Activated CD4-positive, alpha-beta T cell treated with anti-CD3 and anti-CD28 coated beads, Interleukin-2, amount 10 ng/mL, durations not matched to agents 7 days and 5 days (primary cell): ENCODE data around the gene SEPTIN5. TPM values are rescaled to one million over a fixed set of nuclear protein-coding genes. Genes with fewer than 3 reads are reported as not detected.
"Not testable (repeated sequence)": the region's sequence is repeated elsewhere in the genome, so short reads cannot be mapped to it uniquely, and the experiment has no call there.

ENCODE experiments used
- CTCF ChIA-PET: fragments of 350-600 bp; sonication (Branson Sonifier 250); formaldehyde crosslinking; loops from one replicate; lab custom pipeline; 2021; ENCODE audit warnings: antibody characterized with exemption; lab: Charles Lee
- POLR2A ChIA-PET: fragments of 350-600 bp; sonication (Branson Sonifier 250); formaldehyde crosslinking; loops from one replicate; lab custom pipeline; 2021; ENCODE audit warnings: antibody characterized with exemption; lab: Charles Lee
- DNase-seq: peaks from one replicate; pipeline ENCODE4 v3.0.0-alpha.2; 2020
- H3K27ac Mint-ChIP-seq: one replicate; pipeline ENCODE4 v1.8.0; 2021; ENCODE audit warnings: mild to moderate bottlenecking, moderate library complexity, mixed read lengths
- H3K27me3 Mint-ChIP-seq: one replicate; pipeline ENCODE4 v1.8.0; 2021; ENCODE audit warnings: mixed read lengths
- H3K36me3 Mint-ChIP-seq: one replicate; pipeline ENCODE4 v1.8.0; 2021; ENCODE audit warnings: low read depth, mixed read lengths
- H3K4me1 Mint-ChIP-seq: one replicate; pipeline ENCODE4 v1.8.0; 2021; ENCODE audit warnings: mixed read lengths
- H3K4me3 Mint-ChIP-seq: one replicate; pipeline ENCODE4 v1.8.0; 2021; ENCODE audit warnings: mild to moderate bottlenecking, moderate library complexity, mixed read lengths
- H3K9me3 Mint-ChIP-seq: one replicate; pipeline ENCODE4 v1.8.0; 2021; ENCODE audit warnings: mixed read lengths
- total RNA-seq, 2 experiments: library from RNA; stranded (reverse); gene quantifications; one replicate each; pipeline ENCODE4 v1.2.3, GENCODE V29; 2021

SEPTIN5 gene
- total RNA-seq, 2 experiments from 2014 or later: not detected

DNA sequence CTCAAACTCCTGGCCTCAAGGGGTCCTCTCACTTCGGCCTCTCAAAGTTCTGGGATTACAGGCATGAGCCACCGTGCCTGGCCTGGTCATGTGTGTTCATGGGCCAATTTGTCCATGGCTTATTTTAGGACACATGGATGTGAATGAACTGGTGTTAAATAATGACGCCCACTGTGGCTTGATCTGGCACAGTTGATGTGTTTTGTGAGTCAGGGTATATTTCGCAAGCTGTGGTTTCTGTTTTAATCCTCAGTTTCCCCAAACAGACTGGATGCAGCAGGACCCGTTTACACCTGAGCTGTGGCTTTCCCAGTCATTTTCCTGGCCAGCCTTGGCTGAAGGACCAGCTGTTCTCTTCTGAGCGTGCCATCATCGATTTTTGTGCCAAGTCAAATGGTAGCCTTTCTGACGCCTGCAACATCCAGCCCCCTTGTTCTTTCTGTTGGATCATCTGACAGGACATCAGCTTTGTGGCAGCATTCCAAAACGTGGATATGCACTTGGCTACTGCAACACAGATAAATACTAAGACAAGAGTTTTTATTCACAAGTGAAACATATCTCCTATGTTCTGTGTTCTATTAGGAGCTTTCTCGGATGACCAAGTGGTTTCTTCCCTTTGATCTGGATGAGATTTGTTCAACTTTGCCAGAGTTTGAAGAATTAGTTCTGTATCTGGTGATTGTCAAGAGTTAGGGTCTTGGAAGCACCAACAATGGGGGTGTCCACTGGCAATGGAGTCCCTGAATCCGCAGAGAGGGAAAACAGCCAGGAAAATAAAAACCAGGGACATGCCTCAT is 40.0 kb upstream of the SEPTIN5 start:
- no peak for DNase-seq
- ChIA-PET CTCF (no interaction called here), POLR2A (no interaction called here)
- Mint-ChIP-seq H3K27me3 (peaks cover 15% of the 10 kb centered on the region), H3K27ac (no peak overlapping the region), H3K4me1 (no peaks in the 10 kb centered on the region), H3K9me3 (no peaks in the 10 kb centered on the region), H3K36me3 (no peaks in the 10 kb centered on the region), H3K4me3 (no peak overlapping the region)

DNA sequence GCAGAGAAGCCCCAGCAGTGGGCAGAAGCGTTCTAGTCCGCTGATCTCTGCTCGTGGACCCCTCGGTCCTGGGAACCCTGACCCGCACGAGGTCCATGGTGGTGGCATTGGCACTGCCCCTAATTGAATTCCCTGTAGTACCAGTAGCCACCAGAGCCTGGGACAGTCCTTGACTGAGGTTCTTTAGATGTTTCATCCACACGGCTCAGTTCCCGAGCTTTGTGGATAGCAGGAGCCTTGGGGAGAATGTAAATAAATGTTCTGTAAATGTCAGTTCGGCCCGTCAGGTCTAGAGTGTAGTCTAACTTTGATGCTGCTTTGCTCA is 39.4 kb upstream of the SEPTIN5 start:
- CTCF ChIA-PET: no interaction called here
- Mint-ChIP-seq H3K4me1 (no peaks in the 10 kb centered on the region), H3K36me3 (no peaks in the 10 kb centered on the region), H3K27ac (no peak overlapping the region), H3K4me3 (no peak overlapping the region), H3K9me3 (no peaks in the 10 kb centered on the region), H3K27me3 (peaks cover 15% of the 10 kb centered on the region)
- no peak for DNase-seq
- POLR2A ChIA-PET: no interaction called here

DNA sequence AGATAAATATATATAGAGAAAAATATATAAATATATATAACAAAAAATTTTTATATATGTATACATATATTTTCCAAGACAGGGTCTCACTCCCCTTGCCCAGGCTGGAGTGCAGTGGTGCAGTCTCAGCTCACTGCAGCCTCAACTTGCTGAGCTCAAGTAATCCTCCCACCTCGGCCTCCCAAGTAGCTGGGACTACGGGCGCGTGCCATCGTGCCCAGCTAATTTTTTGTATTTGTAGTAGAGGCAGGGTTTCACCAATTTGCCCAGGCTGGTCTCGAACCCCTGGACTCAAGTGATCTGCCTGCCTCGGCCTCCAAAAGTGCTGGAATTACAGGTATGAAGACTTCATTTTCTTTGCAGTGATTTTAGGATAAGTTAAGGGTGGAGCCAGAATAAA is 38.9 kb upstream of the SEPTIN5 start:
- H3K27me3 Mint-ChIP-seq: peaks cover 15% of the 10 kb centered on the region
- CTCF ChIA-PET: no interaction called here

DNA sequence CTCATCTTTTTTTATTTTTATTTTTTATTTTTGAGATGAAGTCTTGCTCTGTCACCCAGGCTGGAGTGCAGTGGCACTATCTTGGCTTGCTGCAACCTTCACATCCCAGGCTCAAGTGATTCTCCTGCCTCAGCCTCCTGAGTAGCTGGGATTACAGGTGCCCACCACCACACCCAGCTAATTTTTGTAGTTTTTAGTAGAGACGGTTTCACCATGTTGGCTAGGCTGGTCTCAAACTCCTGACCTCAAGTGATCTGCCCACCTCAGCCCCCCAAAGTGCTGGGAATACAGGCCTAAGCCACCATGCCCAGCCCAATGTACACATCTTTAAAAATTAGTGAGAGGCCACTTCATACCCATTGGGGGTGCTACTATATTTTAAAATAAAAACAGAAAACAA is 37.9 kb upstream of the SEPTIN5 start:
- DNase-seq, H3K9me3 Mint-ChIP-seq, CTCF ChIA-PET, H3K36me3 Mint-ChIP-seq, H3K27ac Mint-ChIP-seq, H3K4me1 Mint-ChIP-seq, H3K4me3 Mint-ChIP-seq: not testable (repeated sequence)
- peaks cover 16% of the 10 kb centered on the region for H3K27me3 Mint-ChIP-seq
- POLR2A ChIA-PET: interaction anchor here (0.7 kb wide), 1 partner anchor 349 kb away, joined by 3 read pairs; no protein-coding TSS in a partner anchor

More for the DNA sequence above, 38.9 kb upstream of the SEPTIN5 start:
- no peak overlapping the region for H3K27ac Mint-ChIP-seq
- H3K9me3 Mint-ChIP-seq: no peaks in the 10 kb centered on the region
- DNase-seq: no peak
- POLR2A ChIA-PET: no interaction called here
- no peak overlapping the region for H3K4me3 Mint-ChIP-seq
- H3K36me3 Mint-ChIP-seq: no peaks in the 10 kb centered on the region
- no peaks in the 10 kb centered on the region for H3K4me1 Mint-ChIP-seq

DNA sequence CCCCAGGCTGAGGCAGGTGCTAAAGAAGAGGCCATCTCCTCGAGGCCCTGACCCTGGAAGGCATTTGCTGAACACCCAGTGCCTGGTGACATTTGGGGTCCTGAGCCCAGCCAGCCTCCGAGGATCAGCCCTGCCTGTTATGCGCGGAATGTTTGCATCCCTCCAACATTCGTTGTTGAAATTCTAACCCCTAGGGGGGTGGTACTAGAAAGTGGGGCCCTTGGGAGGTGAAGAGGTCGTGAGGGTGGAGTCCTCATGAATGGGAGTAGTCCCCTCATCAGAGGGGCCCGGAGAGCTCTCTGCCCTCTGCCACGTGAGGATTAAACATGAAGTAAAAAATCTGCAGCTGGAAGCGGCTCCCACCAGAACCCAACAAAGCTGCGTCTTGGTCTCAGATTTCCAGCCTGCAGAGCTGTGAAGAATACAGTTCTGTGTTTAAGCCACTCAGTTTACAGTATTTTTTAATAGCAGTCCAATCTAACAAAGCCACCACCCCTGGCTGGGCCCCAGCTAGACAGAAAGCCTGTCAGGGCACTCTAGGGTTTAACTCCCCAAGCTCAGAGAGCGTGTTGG is 35.3 kb upstream of the SEPTIN5 start:
- ChIA-PET POLR2A (no interaction called here), CTCF (interaction anchor here (0.5 to 1.2 kb wide), 5 partner anchors 9 to 218 kb away, joined by 3 to 6 read pairs (median 3); no protein-coding TSS in a partner anchor)
- Mint-ChIP-seq H3K9me3 (no peaks in the 10 kb centered on the region), H3K27me3 (peaks cover 26% of the 10 kb centered on the region), H3K36me3 (no peaks in the 10 kb centered on the region), H3K27ac (no peak overlapping the region), H3K4me3 (no peak overlapping the region), H3K4me1 (no peaks in the 10 kb centered on the region)
- no peak for DNase-seq

DNA sequence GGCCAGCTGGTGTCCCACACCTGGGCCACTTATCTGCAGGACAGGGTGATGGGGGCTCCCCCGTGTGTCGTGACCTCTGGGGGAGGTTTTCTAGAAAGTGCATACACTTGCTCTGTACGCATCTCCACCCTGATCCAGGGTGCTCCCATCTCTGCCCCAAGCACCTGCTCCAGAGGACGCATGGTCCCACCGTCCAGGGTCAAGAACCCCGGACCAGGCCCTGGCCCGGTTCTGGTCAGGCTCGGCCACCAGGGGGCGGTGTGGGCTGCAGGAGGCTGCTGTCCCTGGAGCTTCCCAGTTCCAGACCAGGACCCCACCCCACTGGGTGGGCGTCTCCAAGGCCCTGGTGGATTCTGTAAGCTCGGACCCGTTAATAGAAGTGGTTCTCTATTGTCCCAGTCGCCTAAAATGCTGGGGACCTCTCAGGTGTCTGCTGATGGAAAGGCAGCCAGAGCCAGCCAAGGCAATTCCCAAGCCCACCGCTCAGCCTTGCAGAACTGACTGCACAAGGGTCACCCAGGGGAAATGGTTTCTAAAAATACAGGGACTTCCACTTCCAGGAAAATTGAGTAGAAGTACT is 34.7 kb upstream of the SEPTIN5 start:
- CTCF ChIA-PET: interaction anchor here (0.5 to 1.2 kb wide), 6 partner anchors 10 to 219 kb away, joined by 3 to 6 read pairs (median 3); no protein-coding TSS in a partner anchor
- no peaks in the 10 kb centered on the region for H3K36me3 Mint-ChIP-seq
- peak; percentile 32 for DNase-seq
- peaks cover 28% of the 10 kb centered on the region for H3K27me3 Mint-ChIP-seq
- H3K4me1 Mint-ChIP-seq: no peaks in the 10 kb centered on the region
- POLR2A ChIA-PET: no interaction called here
- H3K27ac Mint-ChIP-seq: no peak overlapping the region
- H3K4me3 Mint-ChIP-seq: no peak overlapping the region
- H3K9me3 Mint-ChIP-seq: no peaks in the 10 kb centered on the region

DNA sequence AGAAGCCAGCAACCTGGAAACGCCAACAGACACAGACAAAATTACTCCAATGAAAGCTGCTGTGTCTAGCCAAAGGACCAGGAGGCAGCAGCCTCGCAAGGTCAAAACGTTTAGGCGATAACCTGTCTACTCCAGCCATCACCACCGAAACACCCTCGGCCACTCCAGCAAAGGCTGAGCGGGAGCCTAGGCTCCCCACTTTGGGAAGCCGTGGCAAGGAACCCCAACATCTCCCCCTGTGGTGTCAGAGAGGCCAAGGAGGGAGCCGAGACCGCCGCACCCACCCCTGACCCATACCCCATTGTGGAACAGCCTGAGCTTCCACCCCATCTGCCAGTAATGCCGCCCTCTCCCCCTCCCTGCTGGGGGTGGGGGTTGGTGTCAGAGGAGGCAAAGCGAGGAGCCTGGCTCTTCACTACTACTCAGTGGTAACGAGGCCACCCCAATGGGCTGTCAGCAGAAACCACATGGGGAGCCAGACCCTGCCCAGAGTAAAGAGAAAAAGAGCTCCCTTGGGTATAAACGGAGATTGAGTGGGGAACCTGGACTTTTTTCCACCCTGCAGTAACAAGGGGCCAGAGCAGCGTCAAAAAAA is 33.9 kb upstream of the SEPTIN5 start:
- H3K27ac Mint-ChIP-seq: no peak overlapping the region
- H3K4me1 Mint-ChIP-seq: no peaks in the 10 kb centered on the region
- no peak overlapping the region for H3K4me3 Mint-ChIP-seq
- ChIA-PET POLR2A (no interaction called here), CTCF (interaction anchor here (0.7 to 1.2 kb wide), 3 partner anchors 9 to 36 kb away, joined by 3 to 6 read pairs (median 3); no protein-coding TSS in a partner anchor)
- no peaks in the 10 kb centered on the region for H3K36me3 Mint-ChIP-seq
- DNase-seq: no peak
- no peaks in the 10 kb centered on the region for H3K9me3 Mint-ChIP-seq
- peaks cover 24% of the 10 kb centered on the region for H3K27me3 Mint-ChIP-seq

DNA sequence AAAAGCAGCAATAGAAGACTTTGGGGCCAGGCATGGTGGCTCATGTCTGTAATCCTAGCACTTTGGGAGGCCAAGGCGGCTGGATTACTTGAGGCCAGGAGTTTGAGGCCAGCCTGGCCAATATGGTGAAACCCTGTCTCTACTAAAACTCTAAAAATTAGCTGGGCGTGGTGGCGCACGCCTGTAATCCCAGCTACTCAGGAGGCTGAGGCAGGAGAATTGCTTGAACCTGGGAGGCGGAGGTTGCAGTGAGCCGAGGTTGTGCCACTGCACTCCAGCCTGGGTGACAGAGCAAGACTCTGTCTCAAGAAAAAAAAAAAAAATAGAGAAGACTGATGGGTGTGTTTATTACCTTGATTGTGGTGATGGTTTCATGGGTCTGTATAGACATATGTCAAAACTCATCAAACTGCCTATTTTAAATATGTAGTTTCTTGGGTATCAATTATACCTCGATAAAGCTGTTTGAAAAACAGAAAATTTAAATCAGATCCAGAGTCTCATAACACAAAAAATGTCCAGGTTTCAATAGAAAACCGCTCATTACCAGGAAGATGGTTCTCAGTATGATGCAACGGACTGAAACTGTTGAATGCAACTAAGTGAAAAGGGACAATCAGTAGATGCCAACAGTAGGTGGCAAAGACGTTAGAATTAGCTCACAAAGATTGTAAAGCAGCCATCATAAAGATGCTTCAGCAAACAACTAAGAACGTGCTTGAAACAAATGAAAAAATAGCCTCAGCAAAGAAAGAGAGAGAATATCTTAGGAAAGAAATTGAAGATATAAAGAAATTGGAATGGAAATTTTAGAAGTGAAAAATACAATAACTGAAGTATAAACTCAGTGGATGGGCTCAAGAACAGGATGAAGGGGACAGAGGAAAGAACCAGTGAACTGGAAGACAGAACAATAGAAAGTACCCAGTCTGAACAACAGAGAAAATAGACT is 33.1 kb upstream of the SEPTIN5 start:
- ChIA-PET POLR2A (no interaction called here), CTCF (no interaction called here)
- DNase-seq: no peak
- H3K27ac Mint-ChIP-seq: no peak overlapping the region
- H3K4me3 Mint-ChIP-seq: no peak overlapping the region
- peaks cover 28% of the 10 kb centered on the region for H3K27me3 Mint-ChIP-seq
- H3K36me3 Mint-ChIP-seq: no peaks in the 10 kb centered on the region
- no peaks in the 10 kb centered on the region for H3K4me1 Mint-ChIP-seq
- no peaks in the 10 kb centered on the region for H3K9me3 Mint-ChIP-seq

DNA sequence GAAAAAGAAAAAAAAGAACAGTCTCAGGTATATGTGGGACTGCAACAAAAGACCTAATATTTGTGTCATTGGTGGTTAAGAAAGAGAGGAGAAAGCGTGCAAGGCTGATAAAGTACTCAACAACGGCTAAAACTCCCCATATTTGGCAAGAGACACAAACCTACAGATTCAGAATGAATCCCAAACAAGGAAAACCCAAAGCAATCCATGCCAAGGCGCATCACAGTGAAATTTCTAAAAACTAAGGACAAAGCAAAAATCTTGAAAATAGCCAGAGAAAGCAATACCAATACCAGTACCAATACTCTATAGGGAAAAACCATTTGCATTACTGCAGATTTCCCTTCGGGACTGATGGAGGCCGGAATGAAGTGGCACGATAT is 32.4 kb upstream of the SEPTIN5 start:
- Mint-ChIP-seq H3K9me3 (no peaks in the 10 kb centered on the region), H3K27ac (no peak overlapping the region), H3K36me3 (no peaks in the 10 kb centered on the region), H3K4me1 (no peaks in the 10 kb centered on the region), H3K4me3 (no peak overlapping the region), H3K27me3 (peaks cover 32% of the 10 kb centered on the region)
- ChIA-PET CTCF (no interaction called here), POLR2A (no interaction called here)
- no peak for DNase-seq

DNA sequence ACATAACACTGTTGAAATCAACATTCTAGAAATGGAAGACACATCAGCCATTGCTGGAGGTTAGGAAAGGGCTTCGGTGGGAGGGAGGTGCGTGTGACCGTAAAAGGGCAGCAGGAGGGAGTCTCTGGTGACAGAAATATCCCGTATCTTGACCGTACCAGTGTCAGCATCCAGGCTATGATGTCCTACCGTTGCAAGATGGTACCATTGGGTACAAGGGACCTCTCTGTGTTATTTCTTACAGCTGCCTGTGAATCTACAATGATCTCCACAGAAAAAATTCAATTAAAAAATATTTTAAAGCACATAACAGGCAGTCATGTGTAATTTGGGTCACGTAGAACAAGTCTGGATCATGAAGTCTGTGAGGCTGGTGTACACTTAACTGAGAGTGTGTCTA is 27.4 kb upstream of the SEPTIN5 start:
- POLR2A ChIA-PET: no interaction called here
- H3K36me3 Mint-ChIP-seq: no peaks in the 10 kb centered on the region

DNA sequence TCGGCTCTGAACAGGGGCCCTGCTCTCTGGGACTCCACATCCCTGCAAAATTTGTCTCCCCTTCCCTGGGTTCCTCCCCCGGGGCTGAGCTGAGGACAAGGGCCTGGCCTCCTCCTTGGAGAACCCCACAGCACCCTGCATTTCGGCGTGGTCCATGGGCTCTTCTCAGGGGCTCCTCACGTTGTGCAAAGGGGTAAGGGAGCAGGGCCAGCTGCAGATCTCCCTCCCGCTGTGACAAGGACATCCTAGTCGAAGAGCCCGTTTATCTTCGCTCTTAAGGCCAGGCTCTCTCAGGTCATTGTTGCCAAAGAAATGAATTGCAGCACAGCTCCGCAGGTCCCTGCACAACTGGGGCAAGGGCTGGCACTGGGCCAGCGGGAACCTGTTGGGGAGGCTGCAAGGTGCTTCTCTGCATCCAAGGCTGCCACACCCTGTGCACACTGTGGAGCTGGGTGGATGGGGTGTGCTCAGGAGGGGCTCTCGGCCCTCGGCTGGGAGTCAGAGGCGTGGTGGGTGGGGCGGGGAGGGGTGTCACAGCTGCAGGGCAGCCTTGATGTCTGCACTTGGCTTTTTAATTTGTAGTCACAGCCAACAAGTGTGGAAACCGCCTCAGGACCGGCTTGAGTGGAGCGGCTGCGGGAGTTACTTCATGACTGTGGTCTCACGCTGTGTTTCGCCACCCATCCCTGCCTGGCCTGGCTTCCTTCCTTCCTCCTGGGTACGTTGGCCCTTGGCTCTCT is 26.6 kb upstream of the SEPTIN5 start:
- peaks cover 19% of the 10 kb centered on the region for H3K27me3 Mint-ChIP-seq
- ChIA-PET CTCF (interaction anchor here (0.6 kb wide), 1 partner anchor 190 kb away, joined by 5 read pairs; no protein-coding TSS in a partner anchor), POLR2A (no interaction called here)
- H3K9me3 Mint-ChIP-seq: no peaks in the 10 kb centered on the region
- H3K4me1 Mint-ChIP-seq: no peaks in the 10 kb centered on the region
- no peak overlapping the region for H3K27ac Mint-ChIP-seq
- DNase-seq: no peak
- H3K4me3 Mint-ChIP-seq: no peak overlapping the region
- no peaks in the 10 kb centered on the region for H3K36me3 Mint-ChIP-seq

More for the DNA sequence above, 27.4 kb upstream of the SEPTIN5 start:
- Mint-ChIP-seq H3K4me3 (no peak overlapping the region), H3K4me1 (no peaks in the 10 kb centered on the region), H3K27me3 (peaks cover 24% of the 10 kb centered on the region), H3K27ac (no peak overlapping the region), H3K9me3 (no peaks in the 10 kb centered on the region)
- no peak for DNase-seq
- CTCF ChIA-PET: interaction anchor here (0.6 kb wide), 1 partner anchor 191 kb away, joined by 5 read pairs; no protein-coding TSS in a partner anchor
